Vagina (tissue), 2 donors: ENCODE results near the gene MT1E. TPM values are rescaled to one million over a fixed set of nuclear protein-coding genes. Genes with fewer than 3 reads are reported as not detected.

ENCODE experiments used
- DNase-seq, 2 donors: peaks; one replicate each; pipeline ENCODE4 v3.0.0-alpha.2; 2017; ENCODE audit errors: extremely low spot score in 2 of 2
- H3K27ac ChIP-seq: fragments of 200-600 bp; sonication (generic); one replicate; pipeline ENCODE4 v1.5.1; 2019
- H3K27me3 ChIP-seq: fragments of 200-600 bp; sonication (generic); one replicate; pipeline ENCODE4 v1.5.1; 2019
- H3K36me3 ChIP-seq, 2 donors: fragments of 200-600 bp; sonication (generic); one replicate each; pipeline ENCODE4 v1.5.1; 2017 to 2019
- H3K4me1 ChIP-seq: fragments of 200-600 bp; sonication (generic); one replicate; pipeline ENCODE4 v1.5.1; 2019
- H3K4me3 ChIP-seq, 2 donors: fragments of 200-600 bp; sonication (generic); 1 replicate in 1 of 2; 2 replicates in 1 of 2; pipeline ENCODE4 v1.5.1; 2016 to 2019
- H3K9me3 ChIP-seq: fragments of 200-600 bp; sonication (generic); one replicate; pipeline ENCODE4 v1.5.1; 2019
- POLR2A ChIP-seq, 2 donors: fragments of 450-650 bp; IDR thresholded peaks; one replicate each; pipeline ENCODE4 v1.6.1; 2017; ENCODE audit warnings: antibody characterized with exemption in 2 of 2, mild to moderate bottlenecking in 2 of 2, moderate library complexity in 2 of 2
- POLR2AphosphoS5 ChIP-seq, 2 donors: sonication (generic); formaldehyde crosslinking; IDR thresholded peaks; one replicate each; pipeline ENCODE4 v1.9.0; 2017; ENCODE audit warnings: antibody characterized with exemption in 2 of 2, mild to moderate bottlenecking in 2 of 2, low read depth in 1 of 2; ENCODE audit not compliant: insufficient read depth in 1 of 2
- intact Hi-C: fragments of 100-400 bp; cut with DNase I; formaldehyde crosslinking; loops from one replicate; pipeline ENCODE4 v1.15.1; 2023
- total RNA-seq: library from RNA; depleted of rRNA; stranded (reverse); fragments of >200 nt; gene quantifications from one replicate; pipeline ENCODE4 v1.2.3, GENCODE V29; 2016
- TF ChIP-seq, protein P1 (sequence below), 3 experiments: fragments of 450-650 bp in 2 of 3; fragments of 200-600 bp in 1 of 3; sonication (generic) in 1 of 3; IDR thresholded peaks; one replicate each; pipeline ENCODE4 v1.5.1; 2017 to 2019; ENCODE audit warnings: antibody characterized with exemption in 3 of 3, mild to moderate bottlenecking in 2 of 3, moderate library complexity in 2 of 3

MT1E gene
- total RNA-seq, 1 donor from 2014 or later = 564 TPM

DNA sequence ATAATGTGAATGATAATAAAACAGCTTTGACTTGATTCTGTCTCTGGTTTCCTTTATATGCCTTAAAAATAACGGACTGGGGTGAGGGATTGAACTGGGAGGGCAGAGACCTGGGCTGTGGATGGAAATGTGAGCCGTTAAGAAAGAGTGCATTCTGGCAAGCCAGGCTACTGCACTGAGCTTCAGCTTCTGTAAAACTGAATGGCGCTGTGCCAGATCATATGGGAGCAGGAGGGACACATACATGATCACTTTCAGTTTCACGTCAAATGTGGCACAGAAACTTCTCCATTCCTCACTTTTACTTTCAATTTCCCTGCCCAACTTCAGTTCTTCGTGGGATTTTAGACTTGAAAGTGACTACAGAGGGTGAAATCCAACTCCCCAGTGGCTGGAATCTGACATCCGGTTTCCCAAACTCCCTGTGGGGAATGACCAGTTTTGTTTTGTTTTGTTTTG, 16.1 kb upstream of the MT1E start:
- intact Hi-C loops = loop anchor here (2.0 kb wide), 1 partner anchor 23 kb away; the partner anchor contains the start of gene MT1M
- DNase-seq = no peak
- peaks cover 51% of the 10 kb centered on the region for H3K4me1 ChIP-seq

DNA sequence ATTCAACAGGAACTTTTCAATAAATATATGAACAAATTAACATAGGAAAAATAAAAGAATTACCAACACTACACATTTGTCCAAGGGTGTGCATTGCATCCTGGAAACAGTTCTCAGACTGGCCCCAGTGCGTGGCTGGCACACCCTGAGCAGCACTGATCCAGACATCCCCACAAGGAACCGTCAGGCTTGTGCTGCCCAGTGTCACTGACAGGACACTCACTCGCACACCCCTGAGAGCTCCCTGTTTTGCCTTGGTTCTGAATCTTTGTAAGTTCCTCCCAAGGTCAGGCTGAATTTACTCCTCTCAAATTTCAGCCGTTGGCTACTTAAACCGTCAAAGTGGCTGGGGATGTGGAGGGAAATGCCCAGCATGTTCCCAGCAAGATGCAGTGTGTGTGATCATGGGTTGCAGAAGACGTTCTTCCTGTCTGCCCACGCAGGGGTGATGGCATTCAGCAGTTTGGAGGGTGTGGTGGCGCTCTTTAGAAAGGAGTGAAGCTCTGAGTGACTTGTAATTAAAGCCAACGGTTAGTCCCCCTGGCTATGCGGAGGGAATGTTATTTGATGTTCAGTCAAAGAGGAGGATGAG, 15.5 kb upstream of the MT1E start:
- no peak for DNase-seq
- intact Hi-C loops = loop anchor here (2.0 kb wide), 1 partner anchor 15 kb away; the partner anchor contains the start of gene MT1E
- no peaks in the 10 kb centered on the region for H3K27me3 ChIP-seq
- H3K9me3 ChIP-seq = no peaks in the 10 kb centered on the region
- H3K4me3 ChIP-seq = peak overlapping the region; percentile 63 to 67
- H3K36me3 ChIP-seq = no peaks in the 10 kb centered on the region
- TF ChIP-seq POLR2AphosphoS5 (IDR thresholded peaks at IDR 0.05; ENCODE audit: insufficient read depth in 1 of 2, low read depth in 1 of 2) (peak in 1 of 2 donors; percentile 79), POLR2A (IDR thresholded peaks at IDR 0.05) (no peak)
- TF ChIP-seq, protein P1, sequence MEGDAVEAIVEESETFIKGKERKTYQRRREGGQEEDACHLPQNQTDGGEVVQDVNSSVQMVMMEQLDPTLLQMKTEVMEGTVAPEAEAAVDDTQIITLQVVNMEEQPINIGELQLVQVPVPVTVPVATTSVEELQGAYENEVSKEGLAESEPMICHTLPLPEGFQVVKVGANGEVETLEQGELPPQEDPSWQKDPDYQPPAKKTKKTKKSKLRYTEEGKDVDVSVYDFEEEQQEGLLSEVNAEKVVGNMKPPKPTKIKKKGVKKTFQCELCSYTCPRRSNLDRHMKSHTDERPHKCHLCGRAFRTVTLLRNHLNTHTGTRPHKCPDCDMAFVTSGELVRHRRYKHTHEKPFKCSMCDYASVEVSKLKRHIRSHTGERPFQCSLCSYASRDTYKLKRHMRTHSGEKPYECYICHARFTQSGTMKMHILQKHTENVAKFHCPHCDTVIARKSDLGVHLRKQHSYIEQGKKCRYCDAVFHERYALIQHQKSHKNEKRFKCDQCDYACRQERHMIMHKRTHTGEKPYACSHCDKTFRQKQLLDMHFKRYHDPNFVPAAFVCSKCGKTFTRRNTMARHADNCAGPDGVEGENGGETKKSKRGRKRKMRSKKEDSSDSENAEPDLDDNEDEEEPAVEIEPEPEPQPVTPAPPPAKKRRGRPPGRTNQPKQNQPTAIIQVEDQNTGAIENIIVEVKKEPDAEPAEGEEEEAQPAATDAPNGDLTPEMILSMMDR (IDR thresholded peaks at IDR 0.05) = no peak
- peaks cover 51% of the 10 kb centered on the region for H3K4me1 ChIP-seq
- H3K27ac ChIP-seq = peak overlapping the region; percentile 83

More for the DNA sequence above, 16.1 kb upstream of the MT1E start:
- Histone ChIP-seq H3K9me3 (no peaks in the 10 kb centered on the region), H3K27ac (peak overlapping the region; percentile 83), H3K36me3 (no peaks in the 10 kb centered on the region), H3K27me3 (no peaks in the 10 kb centered on the region), H3K4me3 (peak overlapping the region; percentile 63 to 67)
- TF ChIP-seq POLR2A (IDR thresholded peaks at IDR 0.05) (no peak), POLR2AphosphoS5 (IDR thresholded peaks at IDR 0.05; ENCODE audit: insufficient read depth in 1 of 2, low read depth in 1 of 2) (no peak)
- TF ChIP-seq, protein P1 (IDR thresholded peaks at IDR 0.05) = peak in 1 of 3 experiments; percentile 27

DNA sequence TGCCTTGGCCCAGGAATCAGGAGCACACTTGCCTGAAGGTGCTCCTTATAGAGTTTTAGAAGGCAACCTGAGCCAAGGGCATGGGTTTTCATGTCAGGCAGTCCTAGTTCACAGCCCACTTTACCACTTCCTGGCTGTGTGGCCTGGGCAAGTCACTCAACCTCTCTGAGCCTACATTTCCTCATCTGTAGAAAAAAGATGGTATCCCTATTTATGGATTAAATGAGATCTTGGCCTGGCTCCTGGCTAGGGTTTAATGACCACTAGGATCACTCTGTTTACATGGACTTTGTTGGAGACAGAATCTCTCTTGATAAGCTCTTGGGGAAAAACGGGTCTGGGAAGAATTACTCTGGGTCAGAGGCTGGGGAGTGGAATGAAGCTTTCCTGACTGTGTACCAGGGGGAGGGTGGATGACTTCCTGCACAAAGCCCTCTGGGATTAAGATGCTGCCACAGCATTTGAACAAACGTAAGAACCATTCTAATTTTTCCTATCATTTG, 14.9 kb upstream of the MT1E start:
- Histone ChIP-seq H3K4me1 (peaks cover 48% of the 10 kb centered on the region), H3K27me3 (no peaks in the 10 kb centered on the region), H3K36me3 (no peaks in the 10 kb centered on the region), H3K9me3 (no peaks in the 10 kb centered on the region), H3K4me3 (peak overlapping the region; percentile 63 to 67), H3K27ac (peak overlapping the region; percentile 83)
- no peak for DNase-seq
- intact Hi-C loops = loop anchor here (2.0 kb wide), 1 partner anchor 14 kb away; the partner anchor contains the start of gene MT1E
- TF ChIP-seq POLR2AphosphoS5 (IDR thresholded peaks at IDR 0.05; ENCODE audit: insufficient read depth in 1 of 2, low read depth in 1 of 2) = no peak
- TF ChIP-seq, protein P1 (IDR thresholded peaks at IDR 0.05) = no peak

DNA sequence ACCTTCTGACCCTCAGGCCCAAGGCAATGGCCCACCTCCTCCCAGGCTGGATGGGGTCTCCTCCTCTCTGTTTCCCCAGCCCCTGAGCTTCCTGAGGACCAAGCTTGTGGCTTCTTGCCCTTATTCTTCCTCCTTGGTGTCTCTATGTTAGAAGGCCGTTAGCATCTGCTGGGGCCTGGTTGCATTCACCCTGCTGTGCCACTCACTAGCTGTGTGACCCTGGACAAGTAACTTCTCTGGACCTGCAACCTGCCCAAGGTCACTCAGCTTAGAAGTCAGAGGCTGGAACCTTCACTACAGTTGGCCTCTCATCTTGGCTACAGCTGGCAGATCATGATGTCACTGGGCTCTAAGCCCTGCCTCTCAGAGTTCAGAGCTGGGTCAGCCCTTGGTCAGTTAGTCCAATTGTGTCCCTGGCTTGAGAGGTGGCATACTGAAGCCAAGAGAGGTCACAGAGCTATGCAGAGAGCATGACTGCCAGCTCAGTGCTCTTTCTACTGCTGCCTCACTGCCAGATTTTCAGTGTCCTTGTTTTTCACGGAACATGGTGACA, 14.2 kb upstream of the MT1E start:
- peak overlapping the region; percentile 83 for H3K27ac ChIP-seq
- intact Hi-C loops = loop anchor here (2.0 kb wide), 1 partner anchor 13 kb away; the partner anchor contains the start of gene MT1E
- no peak for DNase-seq
- H3K4me1 ChIP-seq = peaks cover 41% of the 10 kb centered on the region
- peak overlapping the region in 1 of 2 donors; percentile 67 for H3K4me3 ChIP-seq
- H3K9me3 ChIP-seq = no peaks in the 10 kb centered on the region
- no peaks in the 10 kb centered on the region for H3K36me3 ChIP-seq
- TF ChIP-seq POLR2AphosphoS5 (IDR thresholded peaks at IDR 0.05; ENCODE audit: insufficient read depth in 1 of 2, low read depth in 1 of 2) = no peak
- TF ChIP-seq, protein P1 (IDR thresholded peaks at IDR 0.05) = no peak
- TF ChIP-seq POLR2A (IDR thresholded peaks at IDR 0.05) = no peak
- H3K27me3 ChIP-seq = no peaks in the 10 kb centered on the region
